ENCODE data around the gene CAB39. TPM values are rescaled to one million over a fixed set of nuclear protein-coding genes. Genes with fewer than 3 reads are reported as not detected.

Gene CAB39
- total and polyA plus RNA-seq, 2 of the 8 experiments (the other 6 are each of a cell fraction or from before 2014, with no cell fraction given), result 16.4 to 50.5 TPM

- DNase-seq (ENCODE audit: low read depth in 1 of 2, low spot score in 2 of 2) (no peak), FAIRE-seq (no peak)
- no peak overlapping the region for H3K27ac ChIP-seq (ENCODE audit: low read depth, low read length)
- H2BK20ac ChIP-seq (ENCODE audit: low read length), result no peak overlapping the region
- no peak overlapping the region for H3K23ac ChIP-seq (ENCODE audit: insufficient read length)
- CTCF ChIA-PET (ENCODE audit: partially characterized antibody), result interaction anchor here (0.6 to 1.7 kb wide), 6 partner anchors 8 to 618 kb away, joined by 3 to 5 read pairs (median 3); no protein-coding TSS in a partner anchor
- no peaks in the 10 kb centered on the region for H3K9me3 ChIP-seq (ENCODE audit: insufficient read depth in 2 of 2, low read depth in 1 of 2, low read length in 1 of 2)
- no peaks in the 10 kb centered on the region; a peak in 2 of 8 replicates for H3K36me3 ChIP-seq (ENCODE audit: control insufficient read depth in 2 of 4, insufficient read depth in 4 of 4, low read length in 3 of 4)
- H2AFZ ChIP-seq (ENCODE audit: low read length), result no peak overlapping the region
- peak overlapping the region; percentile 46 for H4K91ac ChIP-seq (replicated peaks; ENCODE audit: insufficient read length, low read length)
- H3K18ac ChIP-seq (ENCODE audit: extremely low read depth, low read length), result peak overlapping the region; percentile 41; the same call in 1 of the 2 replicates
- H4K8ac ChIP-seq (ENCODE audit: extremely low read depth, insufficient read depth, low read length), result no peak overlapping the region
- H3K4me2 ChIP-seq (ENCODE audit: insufficient read depth in 1 of 2, low read depth in 2 of 2, low read length in 2 of 2), result no peak overlapping the region
- peaks cover 5 to 82% of the 10 kb centered on the region in 2 experiments for H3K79me2 ChIP-seq (ENCODE audit: control insufficient read depth in 1 of 2, insufficient read depth in 2 of 2, low read length in 2 of 2)
- TF ChIP-seq MAX (IDR thresholded peaks at IDR 0.05), result no peak
- TF ChIP-seq SIN3A (conservative IDR thresholded peaks at IDR 0.05 in 1 of 2, IDR thresholded peaks at IDR 0.05 in 1 of 2; ENCODE audit: low read depth in 1 of 2, low read length in 2 of 2), result no peak
- TF ChIP-seq BACH1 (IDR thresholded peaks at IDR 0.05; ENCODE audit: low read length), result no peak
- TF ChIP-seq ATF2 (IDR thresholded peaks at IDR 0.05; ENCODE audit: low read length), result no peak
- POLR2A ChIA-PET (ENCODE audit: partially characterized antibody), result interaction anchor here (0.6 to 1.8 kb wide), 4 partner anchors 9 to 67 kb away, joined by 3 to 5 read pairs (median 4); no protein-coding TSS in a partner anchor
- H2BK15ac ChIP-seq (ENCODE audit: low read length), result no peak overlapping the region
- H2BK5ac ChIP-seq (ENCODE audit: low read depth, low read length), result 0 out of 2 replicates have a peak overlapping the region, but pooled peaks have one; percentile 11
- no peak overlapping the region for H4K5ac ChIP-seq (ENCODE audit: insufficient read length, low read depth, low read length)
- no peak overlapping the region for H3K4ac ChIP-seq (replicated peaks; ENCODE audit: insufficient read length, low read depth, low read length)
- H3K56ac ChIP-seq (replicated peaks; ENCODE audit: insufficient read length, low read depth, low read length), result no peak overlapping the region
- H3K4me3 ChIP-seq (ENCODE audit: extremely low read depth in 1 of 4, insufficient read depth in 2 of 4, low read depth in 3 of 4, low read length in 4 of 4), result no peak overlapping the region
- no peak overlapping the region for H3K9ac ChIP-seq (replicated peaks in 1 of 4; ENCODE audit: extremely low read depth in 1 of 4, low read depth in 3 of 4, low read length in 3 of 4)
- H3K4me1 ChIP-seq (replicated peaks in 1 of 4; ENCODE audit: control insufficient read depth in 3 of 4, insufficient read depth in 4 of 4, low read length in 3 of 4), result peaks cover 3 to 28% (median 12%) of the 10 kb centered on the region in 4 experiments; a peak in 6 of 7 replicates
- H4K20me1 ChIP-seq (replicated peaks in 1 of 2; ENCODE audit: control insufficient read depth in 1 of 2, insufficient read depth in 2 of 2, low read length in 2 of 2), result peaks cover 0 to 4% of the 10 kb centered on the region in 2 experiments
- no peaks in the 10 kb centered on the region for H3K27me3 ChIP-seq (replicated peaks in 1 of 4; ENCODE audit: control insufficient read depth in 3 of 4, extremely low read depth in 1 of 4, insufficient read depth in 3 of 4, low read length in 3 of 4)
- H2BK120ac ChIP-seq (replicated peaks; ENCODE audit: low read depth, low read length), result no peak overlapping the region
- H3K79me1 ChIP-seq (ENCODE audit: low read depth, low read length), result peaks cover 3% of the 10 kb centered on the region
- no peak overlapping the region for H3K14ac ChIP-seq (ENCODE audit: insufficient read length)
- peak overlapping the region; percentile 52; the same call in 1 of the 2 replicates for H2BK12ac ChIP-seq (ENCODE audit: low read depth, low read length)
- H2AK5ac ChIP-seq (ENCODE audit: low read depth, low read length), result peak overlapping the region; percentile 47; the same call in 1 of the 2 replicates
- H3K23me2 ChIP-seq (ENCODE audit: low read depth, low read length), result no peaks in the 10 kb centered on the region
- 80% methylated on average over 1 of the region's 2 CpGs; no CpG with 5 or more reads in 1 of the 2 experiments for WGBS, 2 experiments (ENCODE audit: extremely low coverage in 1 of 2, insufficient coverage in 1 of 2, insufficient read length in 1 of 2, insufficient replicate concordance in 2 of 2, low coverage in 1 of 2, low lambda C conversion rate in 2 of 2, missing lambda C conversion rate in 1 of 2)
Observed at GRCh38 chr2:230723363-230723762, 10.7 kb downstream of the CAB39 start.

All from H1 (cell line).